Activated T-helper 1 cell treated with anti-CD3 and anti-CD28 coated beads, Interleukin-12 subunit alpha, Interleukin-12 subunit beta, Interleukin-2, Interleukin-4 antibody, amounts not matched to agents 30 ng/mL and 10 ng/mL and 1 ng/mL, durations not matched to agents 14 hours and 24 hours and 36 hours (primary cell): ENCODE data around the gene PHPT1. TPM values are rescaled to one million over a fixed set of nuclear protein-coding genes. Genes with fewer than 3 reads are reported as not detected.
"Not testable (repeated sequence)": the region's sequence is repeated elsewhere in the genome, so short reads cannot be mapped to it uniquely, and the experiment has no call there.

ENCODE experiments used
- DNase-seq: peaks from one replicate; pipeline ENCODE4 v3.0.0; 2021; ENCODE audit warnings: low spot score
- H3K27ac Mint-ChIP-seq: one replicate; pipeline ENCODE4 v1.8.0; 2021; ENCODE audit warnings: mild to moderate bottlenecking, mixed read lengths
- H3K27me3 Mint-ChIP-seq: one replicate; pipeline ENCODE4 v1.8.0; 2022; ENCODE audit warnings: mild to moderate bottlenecking, moderate library complexity, mixed read lengths; ENCODE audit not compliant: insufficient read depth
- H3K36me3 Mint-ChIP-seq: one replicate; pipeline ENCODE4 v1.8.0; 2021; ENCODE audit warnings: low read depth, mixed read lengths
- H3K4me1 Mint-ChIP-seq: one replicate; pipeline ENCODE4 v1.8.0; 2021; ENCODE audit warnings: low read depth, mixed read lengths
- H3K4me3 Mint-ChIP-seq: one replicate; pipeline ENCODE4 v1.8.0; 2021; ENCODE audit warnings: mild to moderate bottlenecking, moderate library complexity, mixed read lengths
- H3K9me3 Mint-ChIP-seq: one replicate; pipeline ENCODE4 v1.8.0; 2021; ENCODE audit warnings: mixed read lengths
- intact Hi-C: fragments of 100-400 bp; cut with micrococcal nuclease; formaldehyde crosslinking; loops from one replicate; pipeline ENCODE4 v1.15.1; 2024
- total RNA-seq: library from RNA; stranded (reverse); gene quantifications from 2 replicates; pipeline ENCODE4 v1.2.3, GENCODE V29; 2022

PHPT1 gene
- total RNA-seq, 1 donor from 2014 or later = 139 TPM

GRCh38 chr9:136835932-136836904 is 13.0 kb upstream of the PHPT1 start:
- intact Hi-C loops = no loop called here
- Mint-ChIP-seq H3K36me3 (peaks cover 6% of the 10 kb centered on the region), H3K27me3 (no peaks in the 10 kb centered on the region), H3K4me3 (no peak overlapping the region), H3K4me1 (no peaks in the 10 kb centered on the region), H3K9me3 (no peaks in the 10 kb centered on the region), H3K27ac (no peak overlapping the region)
- no peak for DNase-seq

GRCh38 chr9:136837146-136837855 is 11.9 kb upstream of the PHPT1 start:
- no peak overlapping the region for H3K27ac Mint-ChIP-seq
- H3K36me3 Mint-ChIP-seq = peaks cover 6% of the 10 kb centered on the region
- no peak overlapping the region for H3K4me3 Mint-ChIP-seq
- no peak for DNase-seq
- no peaks in the 10 kb centered on the region for H3K4me1 Mint-ChIP-seq
- intact Hi-C loops = no loop called here
- H3K27me3 Mint-ChIP-seq = no peaks in the 10 kb centered on the region
- no peaks in the 10 kb centered on the region for H3K9me3 Mint-ChIP-seq

- DNase-seq, intact Hi-C loops, H3K27me3 Mint-ChIP-seq, H3K9me3 Mint-ChIP-seq, H3K4me1 Mint-ChIP-seq, H3K36me3 Mint-ChIP-seq, H3K4me3 Mint-ChIP-seq, H3K27ac Mint-ChIP-seq: not testable (repeated sequence)
Observed at GRCh38 chr9:136837856-136838277, 11.3 kb upstream of the PHPT1 start.

GRCh38 chr9:136838314-136839228 is 10.6 kb upstream of the PHPT1 start:
- Mint-ChIP-seq H3K4me3 (no peak overlapping the region), H3K27me3 (no peaks in the 10 kb centered on the region), H3K9me3 (no peaks in the 10 kb centered on the region), H3K4me1 (no peaks in the 10 kb centered on the region), H3K36me3 (peaks cover 6% of the 10 kb centered on the region), H3K27ac (no peak overlapping the region)
- no peak for DNase-seq
- intact Hi-C loops = no loop called here

- no peaks in the 10 kb centered on the region for H3K4me1 Mint-ChIP-seq
- intact Hi-C loops = no loop called here
- H3K36me3 Mint-ChIP-seq = peaks cover 4% of the 10 kb centered on the region
Observed at GRCh38 chr9:136839229-136840139, 9.7 kb upstream of the PHPT1 start.

GRCh38 chr9:136840140-136840876 is 8.9 kb upstream of the PHPT1 start:
- Mint-ChIP-seq H3K36me3 (peaks cover 4% of the 10 kb centered on the region), H3K9me3 (no peaks in the 10 kb centered on the region), H3K4me3 (no peak overlapping the region), H3K27me3 (no peaks in the 10 kb centered on the region), H3K27ac (no peak overlapping the region), H3K4me1 (no peaks in the 10 kb centered on the region)
- DNase-seq = no peak
- intact Hi-C loops = no loop called here

More at GRCh38 chr9:136839229-136840139, 9.7 kb upstream of the PHPT1 start:
- Mint-ChIP-seq H3K4me3 (no peak overlapping the region), H3K9me3 (no peaks in the 10 kb centered on the region), H3K27ac (no peak overlapping the region), H3K27me3 (no peaks in the 10 kb centered on the region)
- DNase-seq = no peak

- no peak overlapping the region for H3K27ac Mint-ChIP-seq
- DNase-seq = no peak
- no peaks in the 10 kb centered on the region for H3K4me1 Mint-ChIP-seq
- H3K27me3 Mint-ChIP-seq = no peaks in the 10 kb centered on the region
- intact Hi-C loops = no loop called here
- H3K36me3 Mint-ChIP-seq = peaks cover 4% of the 10 kb centered on the region
- H3K4me3 Mint-ChIP-seq = no peak overlapping the region
- H3K9me3 Mint-ChIP-seq = no peaks in the 10 kb centered on the region
Observed at GRCh38 chr9:136840877-136841645, 8.1 kb upstream of the PHPT1 start.

DNA sequence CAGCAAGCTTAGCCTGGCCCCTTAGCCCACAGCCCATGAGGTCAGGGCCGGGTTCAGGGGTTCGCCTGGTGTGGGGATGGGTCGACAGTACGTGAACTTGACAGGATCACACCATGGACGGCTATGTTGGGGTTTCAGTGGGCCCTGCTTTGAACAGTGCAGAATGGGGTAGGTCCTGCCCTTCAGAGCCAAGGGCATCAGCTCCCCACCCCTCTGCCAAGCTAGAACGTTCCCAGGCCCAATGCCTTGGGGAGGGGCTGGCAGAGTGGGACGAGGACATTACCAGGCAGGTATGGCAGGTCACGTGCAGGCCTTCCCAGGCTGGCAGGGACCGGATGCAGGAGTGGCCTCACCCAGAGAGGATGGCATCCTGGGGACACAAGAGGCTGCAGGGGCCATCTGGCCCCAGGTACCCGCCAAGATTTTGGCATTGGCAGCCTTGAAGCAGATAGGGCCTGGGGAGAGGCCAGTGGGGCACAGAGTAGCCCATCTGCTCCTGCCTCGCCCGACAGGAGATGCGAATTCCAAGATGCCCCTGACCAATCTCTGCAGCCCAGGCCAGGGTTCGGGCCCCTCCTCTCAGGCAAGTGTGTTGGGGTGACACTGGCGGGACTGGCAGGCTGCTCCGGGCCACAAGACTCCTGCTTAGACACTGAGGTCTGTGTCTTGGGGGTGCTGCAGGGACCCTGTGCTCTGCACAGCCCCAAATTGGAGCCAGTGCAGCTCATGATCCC is 7.4 kb upstream of the PHPT1 start:
- peak overlapping the region; percentile 83 for H3K4me3 Mint-ChIP-seq
- H3K9me3 Mint-ChIP-seq, DNase-seq, H3K36me3 Mint-ChIP-seq, H3K4me1 Mint-ChIP-seq, H3K27me3 Mint-ChIP-seq: not testable (repeated sequence)
- intact Hi-C loops = loop anchor here (1.0 to 2.0 kb wide), 5 partner anchors 35 to 193 kb away; partner anchors contain the start of genes FBXW5, PAXX, RABL6 and TMEM141
- H3K27ac Mint-ChIP-seq = peak overlapping the region; percentile 77

- H3K9me3 Mint-ChIP-seq, H3K36me3 Mint-ChIP-seq, H3K4me1 Mint-ChIP-seq, H3K27me3 Mint-ChIP-seq: not testable (repeated sequence)
- DNase-seq = peak; percentile 79
- intact Hi-C loops = loop anchor here (1.0 to 2.0 kb wide), 5 partner anchors 36 to 192 kb away; partner anchors contain the start of genes FBXW5, PAXX, RABL6 and TMEM141
- peak within 1 kb of the TSS; percentile 77 for H3K27ac Mint-ChIP-seq
- peak within 1 kb of the TSS; percentile 83 for H3K4me3 Mint-ChIP-seq
Observed at GRCh38 chr9:136842380-136842948, 6.7 kb upstream of the PHPT1 start, which contains the start of gene AJM1. AJM1 (plus strand) TSS chr9:136842478; CDS start chr9:136844415, 1,937 bp downstream.
